NT2/D1 (cell line): Measurements from ENCODE around the gene NFRKB.

Source experiments
- SUZ12 ChIP-seq: IDR thresholded peaks from 2 replicates; pipeline ENCODE4 v1.6.1; 2011; ENCODE audit not compliant: insufficient read length, insufficient read depth; ENCODE audit errors: extremely low read depth
- YY1 ChIP-seq: IDR thresholded peaks from 2 replicates; pipeline ENCODE4 v1.6.1; 2011; ENCODE audit not compliant: insufficient read length, insufficient read depth
- ZNF274 ChIP-seq: IDR thresholded peaks from 2 replicates; pipeline ENCODE4 v1.6.1; 2011; ENCODE audit warnings: mild to moderate bottlenecking, low read depth, low read length

DNA sequence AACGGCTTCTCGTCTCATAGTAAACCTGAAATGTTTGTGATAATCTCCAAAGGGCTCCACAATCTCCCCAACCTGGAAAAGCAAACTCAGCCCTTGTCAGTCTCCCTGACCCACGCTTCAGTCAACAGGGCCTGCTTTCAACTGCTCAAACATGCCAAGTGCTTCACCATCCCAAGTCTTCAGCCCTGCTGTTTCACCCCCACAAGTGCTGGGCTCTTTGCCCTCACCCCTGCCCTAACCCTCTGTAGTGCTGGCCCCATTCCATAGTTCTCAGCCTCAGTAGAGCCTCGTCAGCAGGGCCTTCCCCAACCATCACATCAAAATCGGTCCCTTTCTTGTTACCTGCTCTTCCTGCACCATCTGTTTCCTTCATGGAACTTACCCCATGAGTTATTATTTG, 43.4 kb upstream of the NFRKB start:
- TF ChIP-seq YY1 (no peak), SUZ12 (no peak), ZNF274 (no peak)
